GM12873 (cell line): ENCODE measurements around the gene PLEK.

Experiments
- TF ChIP-seq, protein P1 (sequence below): IDR thresholded peaks from 2 replicates; pipeline ENCODE4 v1.5.1; 2012; ENCODE audit warnings: low read depth, mild to moderate bottlenecking, moderate library complexity, low read length, control low read depth; ENCODE audit not compliant: insufficient read depth; ENCODE audit errors: missing control alignments

PLEK gene

DNA sequence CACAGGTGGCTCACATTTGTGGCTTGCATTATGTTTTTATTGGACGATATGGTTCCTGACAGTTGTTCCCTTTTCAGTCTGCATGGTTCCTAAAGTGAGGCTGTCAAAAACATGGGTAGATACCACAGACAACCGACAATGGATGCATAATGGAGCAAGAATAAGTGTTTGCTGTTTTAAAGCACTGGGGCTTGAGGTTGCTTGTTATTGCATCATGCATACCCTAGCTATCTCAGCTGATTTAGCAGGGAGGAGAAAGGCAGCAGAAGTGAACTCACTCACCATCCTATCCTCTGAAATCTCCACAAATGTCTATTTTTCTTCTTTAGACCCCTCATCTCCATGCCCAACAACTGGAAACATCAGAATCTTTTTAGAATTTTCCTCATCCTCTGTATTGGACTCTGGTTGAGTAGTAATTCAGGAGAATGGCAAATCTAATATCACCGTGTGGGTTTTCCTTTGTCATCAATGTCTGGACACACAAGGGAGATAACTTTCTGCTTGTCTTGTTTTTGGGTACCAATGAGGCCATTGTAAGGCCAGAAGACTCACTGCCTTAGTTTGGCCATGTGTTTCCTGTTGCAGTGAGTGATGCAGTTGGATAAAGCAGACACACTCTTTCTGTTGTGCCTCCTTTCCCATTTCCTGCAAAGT, 55.3 kb downstream of the PLEK start:
- TF ChIP-seq, protein P1, sequence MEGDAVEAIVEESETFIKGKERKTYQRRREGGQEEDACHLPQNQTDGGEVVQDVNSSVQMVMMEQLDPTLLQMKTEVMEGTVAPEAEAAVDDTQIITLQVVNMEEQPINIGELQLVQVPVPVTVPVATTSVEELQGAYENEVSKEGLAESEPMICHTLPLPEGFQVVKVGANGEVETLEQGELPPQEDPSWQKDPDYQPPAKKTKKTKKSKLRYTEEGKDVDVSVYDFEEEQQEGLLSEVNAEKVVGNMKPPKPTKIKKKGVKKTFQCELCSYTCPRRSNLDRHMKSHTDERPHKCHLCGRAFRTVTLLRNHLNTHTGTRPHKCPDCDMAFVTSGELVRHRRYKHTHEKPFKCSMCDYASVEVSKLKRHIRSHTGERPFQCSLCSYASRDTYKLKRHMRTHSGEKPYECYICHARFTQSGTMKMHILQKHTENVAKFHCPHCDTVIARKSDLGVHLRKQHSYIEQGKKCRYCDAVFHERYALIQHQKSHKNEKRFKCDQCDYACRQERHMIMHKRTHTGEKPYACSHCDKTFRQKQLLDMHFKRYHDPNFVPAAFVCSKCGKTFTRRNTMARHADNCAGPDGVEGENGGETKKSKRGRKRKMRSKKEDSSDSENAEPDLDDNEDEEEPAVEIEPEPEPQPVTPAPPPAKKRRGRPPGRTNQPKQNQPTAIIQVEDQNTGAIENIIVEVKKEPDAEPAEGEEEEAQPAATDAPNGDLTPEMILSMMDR, result no peak

DNA sequence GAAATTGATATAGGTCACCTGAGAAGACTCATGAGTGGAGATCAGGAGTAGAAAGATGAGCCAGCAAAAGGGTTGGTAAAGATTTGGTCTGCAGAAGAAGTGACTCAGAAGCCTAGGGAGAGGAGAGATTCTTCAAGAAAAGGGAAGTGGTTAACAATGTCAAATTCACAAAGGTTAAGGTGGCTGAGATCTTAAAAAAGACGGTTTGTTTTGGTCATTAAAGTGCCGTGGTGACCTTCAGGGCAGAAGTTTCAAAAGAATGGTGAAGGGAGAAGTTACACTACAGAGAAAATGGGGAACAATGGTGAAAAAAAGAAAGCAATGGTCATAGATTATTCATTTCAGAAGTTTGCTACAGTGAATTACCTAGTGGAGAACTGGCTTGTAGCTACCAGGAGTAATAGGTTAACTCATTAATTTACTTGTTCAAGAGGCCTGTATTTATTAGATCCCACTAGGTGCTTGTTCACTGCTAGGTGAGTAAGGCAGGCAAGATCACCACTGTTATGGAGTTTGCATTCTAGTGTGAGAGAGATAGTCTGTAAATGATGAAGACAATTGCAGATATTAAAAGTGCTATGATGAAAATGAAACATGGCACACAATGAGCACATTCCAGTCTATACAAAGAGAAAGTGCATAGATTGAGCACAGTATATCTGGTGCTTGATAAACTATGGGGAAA, 59.0 kb downstream of the PLEK start:
- TF ChIP-seq, protein P1, result no peak

DNA sequence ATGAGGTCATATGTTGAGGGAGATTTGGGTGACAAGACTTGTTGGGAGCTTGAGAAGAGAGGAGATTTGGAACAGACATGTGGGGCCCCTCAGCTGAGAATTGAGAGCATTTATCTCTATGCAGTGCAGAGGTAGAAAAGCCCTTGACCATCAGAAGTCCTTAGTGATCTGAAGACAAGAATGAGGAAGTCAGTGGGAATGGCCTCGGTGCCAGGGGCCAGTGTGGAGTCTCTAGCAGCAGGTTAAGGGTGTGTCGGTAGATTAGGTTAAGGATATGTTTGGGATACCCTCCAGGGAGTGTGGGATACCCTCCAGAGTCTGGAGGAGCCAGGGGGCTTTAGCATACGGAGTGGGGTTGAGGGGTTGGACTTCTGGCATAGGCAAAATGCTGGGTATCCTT, 60.4 kb downstream of the PLEK start:
- TF ChIP-seq, protein P1, result no peak

DNA sequence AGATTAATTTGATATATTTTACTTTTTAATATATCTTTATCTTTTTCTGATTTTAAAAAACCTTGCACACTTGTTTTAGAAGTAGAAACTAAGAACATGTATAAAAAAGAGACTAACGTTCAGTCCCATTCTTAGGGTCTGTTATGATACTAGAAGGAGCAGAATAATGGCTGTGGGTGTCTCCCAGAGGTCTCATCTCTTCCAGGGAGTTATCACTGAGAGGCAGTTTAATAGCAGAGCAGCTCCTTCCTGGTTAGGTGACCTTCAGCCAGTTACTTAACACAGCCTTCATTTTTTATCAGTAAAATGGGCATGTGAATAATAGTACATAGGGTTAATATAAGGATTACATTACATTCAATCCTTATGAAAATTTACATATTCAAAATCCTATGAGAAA, 61.4 kb downstream of the PLEK start:
- TF ChIP-seq, protein P1, result no peak

DNA sequence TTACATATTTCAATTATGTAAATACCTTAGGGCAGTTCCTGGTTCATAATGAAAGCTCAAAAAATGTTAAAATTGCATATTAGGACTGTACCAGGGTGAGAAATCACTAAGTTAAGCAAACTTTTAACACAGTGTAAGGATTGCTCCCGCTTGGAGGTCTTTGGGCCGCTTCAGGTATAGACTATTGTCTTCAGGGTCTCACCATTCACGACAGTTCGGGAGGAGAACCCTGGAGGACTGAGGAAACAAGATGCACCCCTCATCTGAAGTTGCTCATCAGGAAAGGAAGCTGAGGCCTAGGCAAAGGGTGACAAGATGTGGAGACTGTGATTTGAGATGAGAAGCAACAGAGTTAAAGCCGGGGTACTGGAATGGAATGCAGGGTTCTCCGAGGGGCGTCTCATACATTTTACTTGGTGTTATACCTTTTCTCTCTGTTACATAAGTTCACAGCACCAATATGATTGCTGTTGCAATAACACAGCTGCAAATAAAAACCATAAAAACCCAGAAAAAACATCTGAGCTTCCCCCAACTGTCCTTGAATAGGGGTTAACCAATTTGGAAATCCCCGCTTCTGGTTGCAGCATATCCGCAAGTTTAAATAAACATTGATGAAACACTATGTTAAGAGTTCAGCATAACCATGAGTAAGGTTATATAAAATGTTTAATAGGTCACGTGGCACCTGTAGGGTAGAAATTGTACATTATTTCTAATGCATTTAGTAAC, 61.9 kb downstream of the PLEK start:
- TF ChIP-seq, protein P1, result no peak

DNA sequence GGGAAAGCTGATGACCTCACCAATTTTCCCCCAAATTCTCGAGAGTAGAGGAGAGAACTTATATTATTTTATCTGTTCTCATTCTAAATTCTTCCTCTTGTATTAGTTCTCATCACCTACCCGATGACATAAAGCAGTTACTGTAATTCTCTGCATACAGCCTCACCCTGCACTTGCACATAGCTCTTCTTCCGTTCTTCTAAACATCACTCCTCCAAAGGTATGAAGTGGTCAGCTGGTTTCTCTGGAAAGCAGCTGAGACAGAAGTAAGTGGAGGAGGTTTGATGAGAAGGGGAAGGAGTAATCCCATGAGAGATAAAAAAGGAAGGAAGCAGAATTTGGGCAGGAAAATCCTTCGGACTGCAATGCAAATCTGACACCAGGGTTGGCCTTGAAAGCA, 63.0 kb downstream of the PLEK start:
- TF ChIP-seq, protein P1, result no peak

DNA sequence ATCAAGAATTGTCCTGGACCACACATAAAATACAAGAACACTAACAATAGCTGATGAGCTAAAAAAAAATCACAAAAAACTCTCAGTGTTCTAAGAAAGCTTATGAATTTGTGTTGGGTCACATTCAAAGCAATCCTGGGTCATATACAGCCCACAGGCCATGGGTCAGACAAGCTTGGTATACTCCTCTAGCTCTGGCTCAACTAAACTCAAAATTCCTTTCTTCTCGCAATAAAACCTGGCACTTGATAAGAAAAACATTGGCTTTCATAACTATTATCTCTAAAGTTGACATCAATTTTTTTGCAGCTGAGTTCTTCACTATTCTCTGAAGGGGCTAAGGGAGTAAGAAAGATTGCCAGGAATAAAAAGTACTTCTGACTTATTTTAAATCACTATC, 63.7 kb downstream of the PLEK start:
- TF ChIP-seq, protein P1, result no peak
